Muscle layer of duodenum (tissue), 2 donors: ENCODE measurements around the gene SLC34A1.
"Not testable (repeated sequence)": the region's sequence is repeated elsewhere in the genome, so short reads cannot be mapped to it uniquely, and the experiment has no call there.

ENCODE experiments used
- H3K27ac ChIP-seq: one replicate; pipeline ENCODE4 v1.7.0; 2013; ENCODE audit warnings: mild to moderate bottlenecking, low read length
- H3K27me3 ChIP-seq: one replicate; pipeline ENCODE4 v1.7.0; 2013; ENCODE audit warnings: low read depth, mild to moderate bottlenecking, control low read depth, low read length
- H3K36me3 ChIP-seq, 2 donors: one replicate each; pipeline ENCODE4 v1.7.0; 2013; ENCODE audit warnings: low read length in 2 of 2, control low read depth in 1 of 2, mild to moderate bottlenecking in 1 of 2; ENCODE audit not compliant: insufficient read depth in 2 of 2, control insufficient read depth in 1 of 2
- H3K4me1 ChIP-seq, 2 donors: one replicate each; pipeline ENCODE4 v1.7.0; 2013; ENCODE audit warnings: low read length in 2 of 2, mild to moderate bottlenecking in 2 of 2, control low read depth in 1 of 2, moderate library complexity in 1 of 2; ENCODE audit not compliant: insufficient read depth in 2 of 2, control insufficient read depth in 1 of 2
- H3K4me3 ChIP-seq, 2 donors: one replicate each; pipeline ENCODE4 v1.7.0; 2013; ENCODE audit warnings: low read length in 2 of 2, low read depth in 1 of 2, mild to moderate bottlenecking in 1 of 2
- H3K9me3 ChIP-seq, 2 donors: one replicate each; pipeline ENCODE4 v1.7.0; 2013; ENCODE audit warnings: low read length in 2 of 2, control low read depth in 1 of 2, mild to moderate bottlenecking in 1 of 2; ENCODE audit not compliant: control insufficient read depth in 1 of 2
- donor health status: healthy.

The SLC34A1 gene

GRCh38 chr5:177356746-177357145 lies 27.5 kb upstream of the SLC34A1 start:
- H3K4me3 ChIP-seq = no peak overlapping the region
- no peaks in the 10 kb centered on the region for H3K9me3 ChIP-seq
- H3K27me3 ChIP-seq = no peaks in the 10 kb centered on the region
- no peak overlapping the region for H3K27ac ChIP-seq
- no peaks in the 10 kb centered on the region for H3K36me3 ChIP-seq
- H3K4me1 ChIP-seq = peaks cover 0 to 6% of the 10 kb centered on the region in 2 donors

DNA sequence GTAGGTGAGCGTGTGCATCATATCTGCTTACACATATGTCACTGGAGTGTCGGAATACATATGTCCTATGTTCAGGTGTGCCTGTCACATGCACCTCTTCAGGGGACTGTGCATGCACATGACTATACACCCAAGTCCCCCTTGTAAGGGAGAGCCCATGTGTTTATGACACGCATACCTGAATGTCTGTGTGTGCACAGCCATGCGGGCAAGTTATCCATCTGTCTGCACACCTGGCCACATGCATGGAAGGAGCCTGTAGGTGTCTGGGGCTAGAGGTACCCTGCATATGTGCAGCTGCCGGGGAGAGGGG lies 27.1 kb upstream of the SLC34A1 start:
- Histone ChIP-seq H3K9me3 (no peaks in the 10 kb centered on the region), H3K4me1 (peaks cover 0 to 5% of the 10 kb centered on the region in 2 donors), H3K27me3 (no peaks in the 10 kb centered on the region), H3K27ac (no peak overlapping the region), H3K36me3 (no peaks in the 10 kb centered on the region), H3K4me3 (no peak overlapping the region)

DNA sequence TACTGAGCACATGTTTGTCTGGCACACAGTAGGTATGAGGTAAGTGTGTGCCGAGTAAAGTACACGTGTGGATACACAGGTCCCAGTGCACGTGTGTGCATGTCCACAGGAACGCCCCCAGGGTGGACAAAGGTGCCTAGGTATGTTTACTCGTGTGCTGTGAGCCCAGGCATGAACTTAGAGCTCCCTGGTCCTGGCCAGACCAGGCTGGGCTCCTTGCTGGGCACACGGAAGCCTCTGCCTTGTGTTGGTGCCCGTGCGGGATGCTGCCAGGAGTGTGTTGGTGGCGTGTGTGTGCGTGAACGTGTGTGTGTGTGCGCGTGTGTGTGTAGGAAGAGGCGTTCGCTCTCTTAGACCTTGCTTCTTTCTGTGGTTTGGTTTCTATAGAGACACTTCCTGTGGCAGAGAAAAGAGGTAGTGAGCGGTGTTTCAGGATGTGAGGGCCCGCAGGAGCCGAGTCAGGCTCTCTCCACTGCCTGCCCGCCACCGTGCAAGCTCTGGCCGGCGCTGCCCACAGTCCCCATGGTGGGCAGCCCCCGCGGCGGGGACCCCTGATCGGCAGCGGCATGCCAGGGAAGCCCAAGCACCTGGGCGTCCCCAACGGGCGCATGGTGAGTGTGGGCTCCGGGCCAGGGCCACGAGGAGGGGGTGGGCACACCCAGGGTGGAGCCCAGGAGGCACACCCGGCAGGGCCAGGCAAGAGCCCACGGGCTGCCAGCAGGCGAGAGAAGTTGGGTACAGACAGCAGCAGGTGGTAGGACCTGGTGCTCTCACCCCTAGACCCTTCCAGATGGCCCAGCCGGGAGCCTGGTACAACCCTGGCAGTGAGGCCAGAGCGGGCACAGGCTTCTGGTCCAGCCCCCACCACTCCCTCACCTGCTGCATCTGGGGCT lies 26.5 kb upstream of the SLC34A1 start, which contains the start of gene RGS14:
TSS of gene RGS14 (plus strand) at position 466 of the 893 bp plus-strand sequence. CDS start at position 567, 101 bp downstream.
- peaks cover 0 to 7% of the 10 kb centered on the region in 2 donors for H3K4me1 ChIP-seq
- no peaks in the 10 kb centered on the region for H3K36me3 ChIP-seq
- no peaks in the 10 kb centered on the region for H3K27me3 ChIP-seq
- H3K27ac ChIP-seq = no peak within 1 kb of the TSS
- H3K9me3 ChIP-seq = no peaks in the 10 kb centered on the region
- peak within 1 kb of the TSS; percentile 46 to 56 for H3K4me3 ChIP-seq

GRCh38 chr5:177358370-177358819 lies 25.8 kb upstream of the SLC34A1 start:
- Histone ChIP-seq H3K4me3 (peak overlapping the region; percentile 46 to 56), H3K9me3 (no peaks in the 10 kb centered on the region)

GRCh38 chr5:177359451-177359851 lies 24.8 kb upstream of the SLC34A1 start:
- Histone ChIP-seq H3K27ac (no peak overlapping the region), H3K9me3 (no peaks in the 10 kb centered on the region), H3K27me3 (no peaks in the 10 kb centered on the region), H3K36me3 (no peaks in the 10 kb centered on the region), H3K4me1 (peaks cover 6 to 21% of the 10 kb centered on the region in 2 donors), H3K4me3 (no peak overlapping the region)

More at GRCh38 chr5:177358370-177358819, 25.8 kb upstream of the SLC34A1 start:
- H3K36me3 ChIP-seq = no peaks in the 10 kb centered on the region
- no peaks in the 10 kb centered on the region for H3K27me3 ChIP-seq
- H3K27ac ChIP-seq = no peak overlapping the region
- H3K4me1 ChIP-seq = peaks cover 2 to 14% of the 10 kb centered on the region in 2 donors

DNA sequence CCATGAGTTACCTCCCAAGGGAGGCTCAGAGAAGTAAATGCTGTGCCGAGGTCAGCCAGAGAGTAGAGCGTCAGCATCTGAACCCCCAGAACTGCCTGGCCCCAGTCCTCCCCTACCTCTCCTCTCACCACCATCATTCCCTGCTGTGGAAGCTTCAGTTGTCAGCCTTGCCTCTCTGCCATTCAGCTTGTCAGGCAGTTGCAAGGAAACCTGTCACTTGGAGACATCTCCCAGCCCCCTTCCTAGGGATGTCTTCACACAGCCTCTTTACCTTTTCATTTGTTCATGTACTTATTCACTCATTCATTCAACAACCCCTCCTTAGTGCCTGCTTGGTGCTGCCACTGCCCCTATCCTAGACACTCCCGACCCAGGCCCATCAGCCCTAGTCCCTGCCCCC lies 24.4 kb upstream of the SLC34A1 start:
- Histone ChIP-seq H3K4me1 (peaks cover 6 to 22% of the 10 kb centered on the region in 2 donors), H3K27me3 (no peaks in the 10 kb centered on the region), H3K27ac (no peak overlapping the region), H3K36me3 (no peaks in the 10 kb centered on the region), H3K9me3 (no peaks in the 10 kb centered on the region), H3K4me3 (no peak overlapping the region)

DNA sequence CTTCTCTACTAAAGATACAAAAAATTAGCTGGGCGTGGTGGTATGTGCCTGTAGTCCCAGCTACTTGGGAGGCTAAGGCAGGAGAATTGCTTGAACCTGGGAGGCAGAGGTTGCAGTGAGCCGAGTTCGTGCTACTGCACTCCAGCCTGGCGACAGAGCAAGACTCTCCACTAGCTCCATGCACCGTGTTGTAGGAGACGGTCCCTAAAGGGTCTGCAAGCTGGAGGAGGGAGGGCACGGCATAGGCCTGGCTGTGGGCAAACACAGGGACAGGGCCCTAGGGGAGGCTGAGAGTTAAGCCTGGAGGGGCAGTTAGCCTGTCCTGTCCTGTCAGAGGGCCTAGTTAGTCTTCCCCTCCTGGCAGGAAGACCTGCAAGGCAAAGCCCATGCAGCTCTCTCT lies 23.5 kb upstream of the SLC34A1 start:
- not testable (repeated sequence) for H3K27me3 ChIP-seq, H3K9me3 ChIP-seq, H3K4me3 ChIP-seq, H3K36me3 ChIP-seq, H3K27ac ChIP-seq
- H3K4me1 ChIP-seq = peaks cover 8 to 25% of the 10 kb centered on the region in 2 donors

GRCh38 chr5:177361418-177362291 lies 22.6 kb upstream of the SLC34A1 start:
- Histone ChIP-seq H3K36me3 (no peaks in the 10 kb centered on the region), H3K27ac (no peak overlapping the region), H3K9me3 (no peaks in the 10 kb centered on the region), H3K27me3 (no peaks in the 10 kb centered on the region), H3K4me3 (no peak overlapping the region), H3K4me1 (peaks cover 10 to 30% of the 10 kb centered on the region in 2 donors)

DNA sequence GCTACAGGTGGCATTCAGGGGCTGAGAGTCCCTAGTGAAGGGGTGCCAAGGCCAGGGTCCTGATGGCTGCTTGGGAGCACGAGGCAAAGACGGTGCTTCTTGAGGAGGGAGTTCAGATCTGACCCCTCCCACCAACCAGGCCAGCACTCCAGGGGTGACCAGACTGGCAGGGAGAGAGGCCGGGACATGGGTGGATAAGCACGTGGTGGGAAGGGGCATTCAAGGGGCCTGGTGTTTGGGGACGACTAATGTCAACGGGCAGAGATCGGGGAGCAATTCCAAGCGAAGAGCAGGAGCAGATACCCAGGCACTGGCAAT lies 22.0 kb upstream of the SLC34A1 start:
- Histone ChIP-seq H3K4me1 (peaks cover 10 to 30% of the 10 kb centered on the region in 2 donors), H3K27ac (no peak overlapping the region), H3K4me3 (no peak overlapping the region), H3K36me3 (no peaks in the 10 kb centered on the region), H3K9me3 (no peaks in the 10 kb centered on the region), H3K27me3 (no peaks in the 10 kb centered on the region)

- H3K27ac ChIP-seq = no peak overlapping the region
- H3K9me3 ChIP-seq = no peaks in the 10 kb centered on the region
- peaks cover 10 to 30% of the 10 kb centered on the region in 2 donors for H3K4me1 ChIP-seq
- H3K4me3 ChIP-seq = peak overlapping the region; percentile 30 to 69
- H3K27me3 ChIP-seq = no peaks in the 10 kb centered on the region
- no peaks in the 10 kb centered on the region for H3K36me3 ChIP-seq
These were observed 21.4 kb upstream of the SLC34A1 start for GRCh38 chr5:177362610-177363507.
